Choroid plexus epithelial cell (primary cell): Measurements from ENCODE around the gene PPT2.

Experiments
- DNase-seq: peaks from one replicate; pipeline ENCODE4 v3.0.0-alpha.2; 2010; ENCODE audit warnings: low read depth
- H3K4me3 ChIP-seq: 2 replicates; pipeline ENCODE4 v1.5.1; 2011; ENCODE audit warnings: low read depth, mild to moderate bottlenecking, control low read depth, low read length, moderate library complexity
- CTCF ChIP-seq: conservative IDR thresholded peaks from 2 replicates; pipeline ENCODE4 v1.5.1; 2011; ENCODE audit warnings: low read depth, mild to moderate bottlenecking, control low read depth, inconsistent platforms, low read length, moderate library complexity

Gene PPT2, protein sequence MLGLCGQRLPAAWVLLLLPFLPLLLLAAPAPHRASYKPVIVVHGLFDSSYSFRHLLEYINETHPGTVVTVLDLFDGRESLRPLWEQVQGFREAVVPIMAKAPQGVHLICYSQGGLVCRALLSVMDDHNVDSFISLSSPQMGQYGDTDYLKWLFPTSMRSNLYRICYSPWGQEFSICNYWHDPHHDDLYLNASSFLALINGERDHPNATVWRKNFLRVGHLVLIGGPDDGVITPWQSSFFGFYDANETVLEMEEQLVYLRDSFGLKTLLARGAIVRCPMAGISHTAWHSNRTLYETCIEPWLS

GRCh38 chr6:32153564-32154513 is at the start of gene PPT2:
Gene PPT2, plus strand, starts transcription at chr6:32154141. Its CDS starts 454 bp downstream, at chr6:32154595.
- TF ChIP-seq CTCF, result peak; percentile 53
- H3K4me3 ChIP-seq, result peak within 1 kb of the TSS; percentile 96
- DNase-seq, result peak; percentile 98

GRCh38 chr6:32105433-32105832 is 48.5 kb upstream of the PPT2 start:
- TF ChIP-seq CTCF, result peak; percentile 11
- DNase-seq, result peak; percentile 43
- H3K4me3 ChIP-seq, result no peak overlapping the region

DNA sequence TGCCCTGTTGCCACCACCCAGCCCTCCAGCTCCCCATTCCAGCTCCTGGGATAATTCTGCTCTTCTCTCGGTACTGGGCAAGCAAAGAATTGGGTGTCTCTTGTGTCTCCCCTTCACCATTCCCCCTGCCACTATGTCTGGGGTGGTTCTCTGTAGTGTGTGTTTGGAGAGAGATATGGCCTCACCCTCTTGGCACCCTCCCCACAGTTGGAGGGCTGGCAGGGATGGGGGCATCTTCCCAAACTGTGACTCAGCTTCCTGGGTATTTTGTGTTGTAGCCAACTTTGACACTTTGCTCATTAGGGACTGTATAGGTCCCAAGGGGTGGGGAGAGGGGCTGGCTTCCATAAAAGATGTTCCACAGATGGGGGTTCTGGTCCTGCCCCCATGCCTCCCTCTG is 46.5 kb upstream of the PPT2 start:
- no peak for DNase-seq
- no peak for TF ChIP-seq CTCF
- H3K4me3 ChIP-seq, result no peak overlapping the region

DNA sequence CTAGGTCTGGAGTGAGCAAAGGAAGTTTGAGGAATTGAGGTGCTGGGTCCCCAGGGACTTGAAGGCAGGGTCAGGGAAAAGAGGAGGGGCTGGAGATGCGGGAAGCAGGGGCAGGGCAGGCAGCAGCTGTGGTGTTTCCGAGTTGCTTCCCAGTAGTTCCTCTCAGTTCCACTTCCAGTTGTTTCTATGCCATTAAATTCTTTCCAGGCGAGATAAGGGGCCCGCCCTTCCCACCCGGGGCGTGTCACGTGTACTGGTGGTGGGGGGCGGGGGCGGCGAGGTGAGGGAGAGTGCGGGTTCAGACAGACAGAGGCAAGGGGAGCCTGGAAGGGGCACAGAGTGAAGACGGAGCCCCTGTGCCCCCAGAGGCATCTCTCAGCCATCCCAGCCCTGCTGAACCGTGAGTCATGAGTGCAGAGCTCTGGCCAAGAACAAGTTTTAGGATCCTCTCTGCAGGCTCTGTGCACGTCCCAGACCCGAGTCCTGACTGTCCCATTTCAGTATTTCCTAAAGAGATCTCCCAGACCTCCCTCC is 45.8 kb upstream of the PPT2 start:
- peak; percentile 22 for DNase-seq
- H3K4me3 ChIP-seq, result no peak overlapping the region
- TF ChIP-seq CTCF, result no peak

DNA sequence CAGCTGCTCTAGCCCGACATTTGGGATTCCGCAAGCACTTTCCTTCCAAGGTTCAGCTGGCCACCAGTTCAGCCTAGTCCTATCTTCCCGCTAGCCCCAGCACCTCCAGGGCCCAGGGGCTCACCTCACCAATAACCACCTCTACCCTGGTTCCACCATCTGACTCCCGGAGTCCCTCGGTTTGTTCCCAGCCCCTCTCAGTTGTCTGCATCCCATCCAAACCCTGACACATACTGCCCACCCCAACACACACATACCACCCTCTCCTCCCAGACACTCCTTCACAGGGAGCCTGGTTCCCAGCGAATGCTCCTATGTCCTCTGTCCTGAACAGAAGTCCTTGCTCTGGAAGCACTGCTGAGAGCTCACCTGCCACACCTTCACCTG is 45.2 kb upstream of the PPT2 start:
- TF ChIP-seq CTCF, result no peak
- DNase-seq, result no peak
- no peak overlapping the region for H3K4me3 ChIP-seq

DNA sequence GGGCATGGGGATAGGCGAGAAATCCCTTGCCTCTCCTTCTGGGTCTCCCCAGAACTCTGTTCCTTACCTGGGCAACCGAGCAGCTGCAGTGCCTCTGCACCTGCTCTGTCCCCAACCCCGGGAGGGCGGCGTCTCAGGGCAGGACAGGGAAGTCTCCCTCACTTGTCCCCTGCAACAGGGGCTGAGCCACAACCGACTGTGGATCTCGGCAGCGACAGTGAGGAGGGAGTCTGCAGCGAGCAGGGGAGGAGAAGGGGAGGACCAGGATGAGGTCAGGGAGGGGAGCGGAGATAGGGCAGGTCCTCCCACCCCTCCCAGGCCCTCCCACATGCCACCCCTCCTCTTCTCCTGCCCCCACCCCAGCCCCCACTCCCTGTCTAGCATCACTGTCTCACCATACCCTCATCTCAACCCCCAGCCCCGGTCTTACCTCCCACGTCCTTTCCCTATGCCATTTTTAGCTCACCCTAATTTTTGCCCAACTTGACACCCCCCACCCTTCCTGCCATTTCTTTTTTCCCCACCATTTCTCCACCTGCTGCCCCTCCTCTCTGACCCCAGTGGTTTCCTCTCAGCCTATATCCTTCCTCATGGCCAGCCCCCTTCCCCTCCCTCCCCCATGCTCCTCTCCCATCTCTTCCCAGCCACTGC is 44.7 kb upstream of the PPT2 start, which contains the start of gene TNXB:
TSS of gene TNXB (minus strand) at position 225 of the 651 bp plus-strand sequence. CDS start 11,140 bp downstream, outside the sequence.
- no peak for DNase-seq
- H3K4me3 ChIP-seq, result no peak within 1 kb of the TSS
- TF ChIP-seq CTCF, result no peak
